KMS-11 (cell line): ENCODE measurements around the gene MBD6.

Experiments used
- H2AFZ ChIP-seq: fragments of 200-600 bp; sonication (generic); 2 replicates; pipeline ENCODE4 v1.6.1; 2016; ENCODE audit warnings: antibody characterized with exemption, mixed run types, low read depth
- H3K27ac ChIP-seq: fragments of 200-600 bp; sonication (generic); 2 replicates; pipeline ENCODE4 v1.6.1; 2016; ENCODE audit warnings: mild to moderate bottlenecking, mixed run types
- H3K27me3 ChIP-seq: fragments of 200-600 bp; sonication (generic); 2 replicates; pipeline ENCODE4 v1.6.1; 2017; ENCODE audit warnings: mild to moderate bottlenecking, low read depth, mixed run types, moderate library complexity; ENCODE audit not compliant: insufficient read depth
- H3K36me3 ChIP-seq: fragments of 200-600 bp; sonication (generic); 2 replicates; pipeline ENCODE4 v1.6.1; 2017; ENCODE audit warnings: mild to moderate bottlenecking, mixed run types; ENCODE audit not compliant: insufficient read depth
- H3K4me1 ChIP-seq: fragments of 200-600 bp; sonication (generic); 2 replicates; pipeline ENCODE4 v1.6.1; 2016; ENCODE audit warnings: mild to moderate bottlenecking, low read depth, mixed run types; ENCODE audit not compliant: poor library complexity, severe bottlenecking
- H3K4me2 ChIP-seq: fragments of 200-600 bp; sonication (generic); 2 replicates; pipeline ENCODE4 v1.7.0; 2016; ENCODE audit warnings: mild to moderate bottlenecking, mixed run types
- H3K4me3 ChIP-seq: fragments of 200-600 bp; sonication (generic); IDR thresholded peaks from 2 replicates; pipeline ENCODE4 v1.6.1; 2017; ENCODE audit warnings: low read depth, low read length, mixed read lengths; ENCODE audit not compliant: insufficient read depth
- H3K79me2 ChIP-seq: fragments of 200-600 bp; sonication (generic); 2 replicates; pipeline ENCODE4 v1.6.1; 2016; ENCODE audit warnings: low read depth, mixed run types; ENCODE audit not compliant: insufficient read depth
- H3K9ac ChIP-seq: fragments of 200-600 bp; sonication (generic); 2 replicates; pipeline ENCODE4 v1.6.1; 2016; ENCODE audit warnings: mild to moderate bottlenecking, mixed run types
- H4K20me1 ChIP-seq: fragments of 200-600 bp; sonication (generic); 2 replicates; pipeline ENCODE4 v1.6.1; 2016; ENCODE audit warnings: mild to moderate bottlenecking, mixed run types; ENCODE audit not compliant: insufficient read depth
- TF ChIP-seq, protein P1 (sequence below): fragments of 200-600 bp; sonication (generic); conservative IDR thresholded peaks from 2 replicates; pipeline ENCODE4 v1.6.1; 2017; ENCODE audit warnings: low read depth, mild to moderate bottlenecking, antibody characterized with exemption, low read length, moderate library complexity, mixed read lengths

MBD6 gene

GRCh38 chr12:57526477-57527126 lies 4.0 kb downstream of the MBD6 start:
- H3K27me3 ChIP-seq, result no peaks in the 10 kb centered on the region
- H4K20me1 ChIP-seq, result no peaks in the 10 kb centered on the region; the same call in 1 of the 2 replicates
- no peak overlapping the region for H3K4me2 ChIP-seq
- no peak overlapping the region for H3K9ac ChIP-seq
- H3K79me2 ChIP-seq, result peaks cover 19% of the 10 kb centered on the region
- peaks cover 4% of the 10 kb centered on the region; the same call in 1 of the 2 replicates for H3K36me3 ChIP-seq
- no peak overlapping the region for H2AFZ ChIP-seq
- no peak overlapping the region for H3K4me3 ChIP-seq
- H3K27ac ChIP-seq, result no peak overlapping the region; the same call in 1 of the 2 replicates
- TF ChIP-seq, protein P1, sequence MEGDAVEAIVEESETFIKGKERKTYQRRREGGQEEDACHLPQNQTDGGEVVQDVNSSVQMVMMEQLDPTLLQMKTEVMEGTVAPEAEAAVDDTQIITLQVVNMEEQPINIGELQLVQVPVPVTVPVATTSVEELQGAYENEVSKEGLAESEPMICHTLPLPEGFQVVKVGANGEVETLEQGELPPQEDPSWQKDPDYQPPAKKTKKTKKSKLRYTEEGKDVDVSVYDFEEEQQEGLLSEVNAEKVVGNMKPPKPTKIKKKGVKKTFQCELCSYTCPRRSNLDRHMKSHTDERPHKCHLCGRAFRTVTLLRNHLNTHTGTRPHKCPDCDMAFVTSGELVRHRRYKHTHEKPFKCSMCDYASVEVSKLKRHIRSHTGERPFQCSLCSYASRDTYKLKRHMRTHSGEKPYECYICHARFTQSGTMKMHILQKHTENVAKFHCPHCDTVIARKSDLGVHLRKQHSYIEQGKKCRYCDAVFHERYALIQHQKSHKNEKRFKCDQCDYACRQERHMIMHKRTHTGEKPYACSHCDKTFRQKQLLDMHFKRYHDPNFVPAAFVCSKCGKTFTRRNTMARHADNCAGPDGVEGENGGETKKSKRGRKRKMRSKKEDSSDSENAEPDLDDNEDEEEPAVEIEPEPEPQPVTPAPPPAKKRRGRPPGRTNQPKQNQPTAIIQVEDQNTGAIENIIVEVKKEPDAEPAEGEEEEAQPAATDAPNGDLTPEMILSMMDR, result no peak
- peaks cover 30% of the 10 kb centered on the region for H3K4me1 ChIP-seq

DNA sequence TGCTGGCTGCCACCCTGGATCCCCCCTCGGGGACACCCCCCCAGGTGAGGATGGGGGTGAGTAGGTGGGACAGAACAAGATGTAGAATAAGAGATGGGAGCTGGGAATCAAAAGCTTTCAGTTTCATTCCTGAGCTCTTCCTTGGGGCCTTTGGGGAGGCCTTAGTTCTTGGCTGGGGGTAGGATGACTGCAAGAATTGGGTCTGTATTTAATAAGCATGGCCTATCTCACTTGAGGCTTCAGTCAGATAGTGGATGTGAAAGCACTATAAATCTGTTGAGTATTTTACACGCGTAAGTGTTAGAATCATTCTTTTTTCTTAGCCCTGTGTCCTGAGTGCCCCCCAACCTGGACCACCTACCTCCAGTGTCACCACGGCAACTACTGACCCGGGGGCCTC lies 4.6 kb downstream of the MBD6 start:
- Histone ChIP-seq H3K27me3 (no peaks in the 10 kb centered on the region), H3K9ac (no peak overlapping the region), H3K4me3 (no peak overlapping the region), H3K4me2 (no peak overlapping the region), H3K4me1 (peaks cover 24% of the 10 kb centered on the region), H3K79me2 (peaks cover 19% of the 10 kb centered on the region), H3K27ac (no peak overlapping the region), H2AFZ (no peak overlapping the region), H4K20me1 (no peaks in the 10 kb centered on the region; the same call in 1 of the 2 replicates), H3K36me3 (peaks cover 4% of the 10 kb centered on the region; the same call in 1 of the 2 replicates)
- TF ChIP-seq, protein P1, result no peak

GRCh38 chr12:57528176-57528575 lies 5.6 kb downstream of the MBD6 start:
- peaks cover 4% of the 10 kb centered on the region; the same call in 1 of the 2 replicates for H3K36me3 ChIP-seq
- H3K9ac ChIP-seq, result no peak overlapping the region
- no peak overlapping the region for H2AFZ ChIP-seq
- H3K4me3 ChIP-seq, result no peak overlapping the region
- peaks cover 18% of the 10 kb centered on the region for H3K79me2 ChIP-seq
- no peak overlapping the region for H3K27ac ChIP-seq
- H3K27me3 ChIP-seq, result no peaks in the 10 kb centered on the region
- no peaks in the 10 kb centered on the region; the same call in 1 of the 2 replicates for H4K20me1 ChIP-seq
- no peak overlapping the region for H3K4me2 ChIP-seq
- H3K4me1 ChIP-seq, result peaks cover 22% of the 10 kb centered on the region
- TF ChIP-seq, protein P1, result no peak

DNA sequence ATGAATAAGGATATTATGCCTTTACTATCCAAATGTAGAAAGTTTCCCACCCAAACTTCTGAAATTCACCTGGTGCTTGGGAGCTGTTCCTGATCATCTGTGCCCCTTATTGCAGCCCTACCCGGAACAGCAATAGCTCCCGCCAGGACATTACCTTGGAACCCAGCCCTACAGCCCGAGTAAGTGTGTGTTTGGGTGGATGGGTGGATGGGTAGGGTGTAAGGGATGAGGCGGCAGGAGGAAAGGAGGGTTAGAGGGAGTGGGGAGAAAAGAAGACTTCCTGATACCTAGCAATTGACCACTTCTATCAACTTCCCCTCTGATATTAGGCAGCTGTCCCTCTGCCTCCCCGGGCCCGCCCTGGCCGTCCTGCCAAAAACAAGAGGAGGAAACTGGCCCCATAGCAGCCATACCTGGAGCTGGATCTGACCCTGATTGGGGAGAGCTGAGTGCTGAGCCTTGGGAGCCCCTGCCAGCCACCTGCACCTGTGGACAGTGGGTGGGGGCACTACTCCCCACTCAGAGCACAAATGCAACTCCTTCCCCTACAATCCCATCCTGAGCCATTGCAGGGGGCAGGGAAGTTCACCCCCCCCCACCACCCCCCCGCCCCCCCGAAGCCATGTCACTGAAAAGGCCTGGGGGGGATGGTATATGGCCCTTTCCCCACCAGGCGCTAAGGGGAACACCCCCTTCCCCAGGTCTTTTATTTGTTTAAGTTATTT lies 6.4 kb downstream of the MBD6 start:
- Histone ChIP-seq H3K4me3 (no peak overlapping the region), H3K27ac (no peak overlapping the region), H3K36me3 (peaks cover 7% of the 10 kb centered on the region; the same call in 1 of the 2 replicates), H3K4me1 (peaks cover 16% of the 10 kb centered on the region), H2AFZ (no peak overlapping the region), H3K27me3 (no peaks in the 10 kb centered on the region), H3K79me2 (peaks cover 10% of the 10 kb centered on the region), H3K4me2 (no peak overlapping the region), H4K20me1 (no peaks in the 10 kb centered on the region; the same call in 1 of the 2 replicates), H3K9ac (no peak overlapping the region)
- TF ChIP-seq, protein P1, result no peak
